Endothelial cell of umbilical vein (primary cell): ENCODE results near the gene PTGFR. TPM values are rescaled to one million over a fixed set of nuclear protein-coding genes. Genes with fewer than 3 reads are reported as not detected.

Experiments used
- BruUV-seq: library from RNA; stranded (reverse); fragments of 400-500 nt; replicated peaks from 2 replicates; lab custom pipeline; 2021; lab: Mats Ljungman, UMichigan
- CTCF ChIA-PET: fragments of 300-600, 350-600 bp; sonication (Branson Sonifier 250); formaldehyde crosslinking; loops from one replicate; lab custom pipeline; 2021; ENCODE audit warnings: antibody characterized with exemption, inconsistent platforms; lab: Charles Lee
- POLR2A ChIA-PET: fragments of 300-600, 350-600 bp; sonication (Branson Sonifier 250); formaldehyde crosslinking; loops from one replicate; lab custom pipeline; 2021; ENCODE audit warnings: antibody characterized with exemption, inconsistent platforms; lab: Charles Lee
- DNase-seq: peaks from one replicate; pipeline ENCODE4 v3.0.0-alpha.2; 2011; ENCODE audit warnings: low read depth, low spot score
- FAIRE-seq: peaks from 2 replicates; lab custom pipeline; 2011; peaks lifted over from hg19 to GRCh38; lab: Jason Lieb, UNC
- H2AFZ ChIP-seq: 2 replicates; pipeline ENCODE4 v1.6.0; 2012; ENCODE audit warnings: low read depth, low read length, control low read depth, inconsistent platforms
- H3K27ac ChIP-seq: 2 replicates; pipeline ENCODE4 v1.5.1; 2011; ENCODE audit warnings: low read depth, mild to moderate bottlenecking, control low read depth, low read length, moderate library complexity; ENCODE audit not compliant: insufficient read depth
- H3K27me3 ChIP-seq, 2 experiments: 2 replicates each; pipeline versions ENCODE4 v1.6.0 to v1.6.1; 2011; ENCODE audit warnings: low read length in 2 of 2, mixed read lengths in 1 of 2; ENCODE audit not compliant: control insufficient read depth in 2 of 2, insufficient read depth in 2 of 2
- H3K36me3 ChIP-seq, 2 experiments: 2 replicates in 1 of 2; 3 replicates in 1 of 2; pipeline ENCODE4 v1.5.1; 2011; ENCODE audit warnings: low read length in 2 of 2, mild to moderate bottlenecking in 1 of 2, moderate library complexity in 1 of 2; ENCODE audit not compliant: control insufficient read depth in 2 of 2, insufficient read depth in 2 of 2; ENCODE audit errors: extremely low read depth in 1 of 2
- H3K4me1 ChIP-seq: 3 replicates; pipeline ENCODE4 v1.5.1; 2011; ENCODE audit warnings: mild to moderate bottlenecking, low read length; ENCODE audit not compliant: control insufficient read depth, insufficient read depth; ENCODE audit errors: extremely low read depth
- H3K4me2 ChIP-seq: 2 replicates; pipeline ENCODE4 v1.6.1; 2011; ENCODE audit warnings: low read length, control low read depth, mixed read lengths; ENCODE audit not compliant: insufficient read depth
- H3K4me3 ChIP-seq, 3 experiments: fragments of 200-600 bp in 1 of 3; sonication (generic), shearing (Covaris generic) in 1 of 3; replicated peaks in 1 of 3; 2 replicates each; pipeline ENCODE4 v1.5.1; 2011 to 2016; ENCODE audit warnings: control low read depth in 3 of 3, low read length in 3 of 3, mild to moderate bottlenecking in 2 of 3, inconsistent platforms in 1 of 3, low read depth in 1 of 3, moderate library complexity in 1 of 3; ENCODE audit not compliant: insufficient read depth in 1 of 3
- H3K79me2 ChIP-seq: 2 replicates; pipeline ENCODE4 v1.6.0; 2012; ENCODE audit warnings: low read length, inconsistent platforms; ENCODE audit not compliant: control insufficient read depth, insufficient read depth
- H3K9ac ChIP-seq: replicated peaks from 2 replicates; pipeline ENCODE3; 2011; ENCODE audit warnings: low read length, control low read depth; ENCODE audit not compliant: insufficient read depth; ENCODE audit errors: extremely low read depth
- H3K9me1 ChIP-seq: replicated peaks from 3 replicates; pipeline ENCODE4 v1.6.0; 2011; ENCODE audit warnings: mild to moderate bottlenecking, low read length; ENCODE audit not compliant: control insufficient read depth, insufficient read depth; ENCODE audit errors: extremely low read depth
- H3K9me3 ChIP-seq: replicated peaks from 2 replicates; pipeline ENCODE4 v1.5.1; 2012; ENCODE audit warnings: low read length, inconsistent platforms; ENCODE audit not compliant: control insufficient read depth, insufficient read depth
- H4K20me1 ChIP-seq: replicated peaks from 2 replicates; pipeline ENCODE3; 2011; ENCODE audit warnings: mild to moderate bottlenecking, low read length; ENCODE audit not compliant: control insufficient read depth, insufficient read depth; ENCODE audit errors: extremely low read depth
- FOS ChIP-seq: IDR thresholded peaks from 2 replicates; pipeline ENCODE4 v1.6.1; 2011; ENCODE audit warnings: mild to moderate bottlenecking, low read length, moderate library complexity, borderline replicate concordance; ENCODE audit not compliant: insufficient read depth
- GATA2 ChIP-seq: IDR thresholded peaks from 2 replicates; pipeline ENCODE4 v1.7.0; 2011; ENCODE audit warnings: low read depth, mild to moderate bottlenecking, moderate library complexity, mixed read lengths, low read length; ENCODE audit not compliant: insufficient read length, insufficient read depth
- JUN ChIP-seq: IDR thresholded peaks from 2 replicates; pipeline ENCODE4 v1.6.1; 2011; ENCODE audit warnings: borderline replicate concordance, low read depth; ENCODE audit not compliant: insufficient read length, insufficient read depth
- MYC ChIP-seq: IDR thresholded peaks from one replicate; pipeline ENCODE4 v1.6.1; 2011; ENCODE audit warnings: mild to moderate bottlenecking, low read depth, low read length
- POLR2A ChIP-seq: IDR thresholded peaks from 2 replicates; pipeline ENCODE4 v1.6.1; 2012; ENCODE audit warnings: low read depth, mild to moderate bottlenecking, control low read depth, low read length
- POLR2AphosphoS5 ChIP-seq: IDR thresholded peaks from 2 replicates; pipeline ENCODE4 v1.6.1; 2012; ENCODE audit warnings: low read depth, mild to moderate bottlenecking, control low read depth, low read length, moderate library complexity; ENCODE audit not compliant: insufficient read depth
- dilution Hi-C: fragments of 300-500 bp; cut with MboI; formaldehyde crosslinking; loops from one replicate; pipeline ENCODE4 v1.15.0; 2019; ENCODE audit warnings: low sequenced_read_pairs; ENCODE audit not compliant: extremely low pct_ligation_motif_present
- intact Hi-C: fragments of 100-400 bp; cut with micrococcal nuclease; formaldehyde crosslinking; loops from one replicate; pipeline ENCODE4 v1.10.0; 2022
- polyA plus RNA-seq, 4 experiments: library from polyadenylated mRNA; depleted of rRNA in 3 of 4; stranded (reverse) in 3 of 4; unstranded in 1 of 4; fragments of >200 nt; gene quantifications; 2 replicates each; pipeline versions ENCODE4 v1.2.1 to v1.2.3, GENCODE V29; 2011 to 2012; ENCODE audit warnings: missing spikeins in 1 of 4
- total RNA-seq: library from RNA; stranded (reverse); gene quantifications from 2 replicates; pipeline ENCODE4 v1.2.3, GENCODE V29; 2021
- TF ChIP-seq, protein P1 (sequence below): IDR thresholded peaks from 2 replicates; pipeline ENCODE4 v1.6.1; 2011; ENCODE audit not compliant: insufficient read depth, insufficient read length
- TF ChIP-seq, protein P2 (sequence below), 2 donors: IDR thresholded peaks; 1 replicate in 1 of 2; 2 replicates in 1 of 2; pipeline ENCODE4 v1.5.1; 2011; ENCODE audit warnings: low read length in 2 of 2, mild to moderate bottlenecking in 2 of 2, moderate library complexity in 2 of 2, control low read depth in 1 of 2, inconsistent platforms in 1 of 2, low read depth in 1 of 2; ENCODE audit not compliant: insufficient read depth in 1 of 2; ENCODE audit errors: extremely low read depth in 1 of 2

The PTGFR gene
- total and polyA plus RNA-seq, 2 donors (not counting 3 experiments of a cell fraction or from before 2014, with no cell fraction given), result 0.11 to 0.24 TPM

GRCh38 chr1:78561856-78562255 is 71.1 kb downstream of the PTGFR start:
- POLR2A ChIA-PET, result no interaction called here
- no peak overlapping the region for H3K4me3 ChIP-seq

GRCh38 chr1:78565393-78565792 is 74.6 kb downstream of the PTGFR start:
- intact Hi-C loops (no loop called here), dilution Hi-C loops (no loop called here)
- H4K20me1 ChIP-seq, result no peaks in the 10 kb centered on the region
- H3K27ac ChIP-seq, result no peak overlapping the region
- TF ChIP-seq POLR2A (no peak), GATA2 (no peak), FOS (no peak), JUN (no peak), MYC (no peak), POLR2AphosphoS5 (no peak)
- TF ChIP-seq, protein P1, sequence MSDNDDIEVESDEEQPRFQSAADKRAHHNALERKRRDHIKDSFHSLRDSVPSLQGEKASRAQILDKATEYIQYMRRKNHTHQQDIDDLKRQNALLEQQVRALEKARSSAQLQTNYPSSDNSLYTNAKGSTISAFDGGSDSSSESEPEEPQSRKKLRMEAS, result no peak
- TF ChIP-seq, protein P2, sequence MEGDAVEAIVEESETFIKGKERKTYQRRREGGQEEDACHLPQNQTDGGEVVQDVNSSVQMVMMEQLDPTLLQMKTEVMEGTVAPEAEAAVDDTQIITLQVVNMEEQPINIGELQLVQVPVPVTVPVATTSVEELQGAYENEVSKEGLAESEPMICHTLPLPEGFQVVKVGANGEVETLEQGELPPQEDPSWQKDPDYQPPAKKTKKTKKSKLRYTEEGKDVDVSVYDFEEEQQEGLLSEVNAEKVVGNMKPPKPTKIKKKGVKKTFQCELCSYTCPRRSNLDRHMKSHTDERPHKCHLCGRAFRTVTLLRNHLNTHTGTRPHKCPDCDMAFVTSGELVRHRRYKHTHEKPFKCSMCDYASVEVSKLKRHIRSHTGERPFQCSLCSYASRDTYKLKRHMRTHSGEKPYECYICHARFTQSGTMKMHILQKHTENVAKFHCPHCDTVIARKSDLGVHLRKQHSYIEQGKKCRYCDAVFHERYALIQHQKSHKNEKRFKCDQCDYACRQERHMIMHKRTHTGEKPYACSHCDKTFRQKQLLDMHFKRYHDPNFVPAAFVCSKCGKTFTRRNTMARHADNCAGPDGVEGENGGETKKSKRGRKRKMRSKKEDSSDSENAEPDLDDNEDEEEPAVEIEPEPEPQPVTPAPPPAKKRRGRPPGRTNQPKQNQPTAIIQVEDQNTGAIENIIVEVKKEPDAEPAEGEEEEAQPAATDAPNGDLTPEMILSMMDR (IDR thresholded peaks at IDR 0.05; ENCODE audit: extremely low read depth in 1 of 2, insufficient read depth in 1 of 2, low read depth in 1 of 2, low read length in 2 of 2), result no peak
- H3K4me1 ChIP-seq, result no peaks in the 10 kb centered on the region
- no peaks in the 10 kb centered on the region for H3K79me2 ChIP-seq
- no peaks in the 10 kb centered on the region for H3K9me3 ChIP-seq
- no peak overlapping the region for H3K4me2 ChIP-seq
- H3K36me3 ChIP-seq, result no peaks in the 10 kb centered on the region
- FAIRE-seq (no peak), DNase-seq (no peak)
- BruUV-seq, result no TSS peak
- no peaks in the 10 kb centered on the region for H3K9me1 ChIP-seq
- CTCF ChIA-PET, result no interaction called here
- no peak overlapping the region for H3K9ac ChIP-seq
- H3K4me3 ChIP-seq, result no peak overlapping the region
- no peaks in the 10 kb centered on the region for H3K27me3 ChIP-seq
- no peak overlapping the region for H2AFZ ChIP-seq
- POLR2A ChIA-PET, result no interaction called here

More at GRCh38 chr1:78561856-78562255, 71.1 kb downstream of the PTGFR start:
- TF ChIP-seq, protein P2 (IDR thresholded peaks at IDR 0.05; ENCODE audit: extremely low read depth in 1 of 2, insufficient read depth in 1 of 2, low read depth in 1 of 2, low read length in 2 of 2), result no peak
- intact Hi-C loops (no loop called here), dilution Hi-C loops (no loop called here)
- Histone ChIP-seq H3K9ac (no peak overlapping the region), H3K4me2 (no peak overlapping the region), H3K27ac (no peak overlapping the region), H3K27me3 (peaks cover 1 to 2% of the 10 kb centered on the region in 2 experiments), H3K36me3 (no peaks in the 10 kb centered on the region), H2AFZ (no peak overlapping the region), H3K4me1 (no peaks in the 10 kb centered on the region), H4K20me1 (no peaks in the 10 kb centered on the region), H3K9me3 (no peaks in the 10 kb centered on the region), H3K79me2 (no peaks in the 10 kb centered on the region), H3K9me1 (no peaks in the 10 kb centered on the region)
- DNase-seq, result no peak
- CTCF ChIA-PET, result no interaction called here
- FAIRE-seq, result no peak
- no TSS peak for BruUV-seq
